Testis (tissue), 3 donors: Measurements from ENCODE around the gene KBTBD12. TPM values are rescaled to one million over a fixed set of nuclear protein-coding genes. Genes with fewer than 3 reads are reported as not detected.

Source experiments
- DNase-seq: peaks from one replicate; pipeline ENCODE4 v3.0.0-alpha.2; 2019
- H3K27ac ChIP-seq, 2 donors: fragments of 200-600 bp; sonication (generic); one replicate each; pipeline ENCODE4 v1.5.1; 2019
- H3K27me3 ChIP-seq: fragments of 200-600 bp; sonication (generic); one replicate; pipeline ENCODE4 v1.5.1; 2019
- H3K36me3 ChIP-seq: fragments of 200-600 bp; sonication (generic); one replicate; pipeline ENCODE4 v1.5.1; 2017; ENCODE audit warnings: low read depth; ENCODE audit errors: missing control alignments
- H3K4me1 ChIP-seq: fragments of 200-600 bp; sonication (generic); one replicate; pipeline ENCODE4 v1.5.1; 2019
- H3K4me3 ChIP-seq, 2 donors: fragments of 200-600 bp; sonication (generic); one replicate each; pipeline ENCODE4 v1.5.1; 2017 to 2019
- H3K9me3 ChIP-seq: fragments of 200-600 bp; sonication (generic); one replicate; pipeline ENCODE4 v1.5.1; 2017
- CTCF ChIP-seq, 3 experiments: fragments of 450-650 bp in 2 of 3; fragments of 200-600 bp in 1 of 3; sonication (generic) in 1 of 3; IDR thresholded peaks; one replicate each; pipeline ENCODE4 v1.5.1; 2016 to 2019; ENCODE audit warnings: antibody characterized with exemption in 3 of 3, mild to moderate bottlenecking in 2 of 3, moderate library complexity in 1 of 3
- POLR2A ChIP-seq: fragments of 450-650 bp; IDR thresholded peaks from one replicate; pipeline ENCODE4 v1.6.1; 2017; ENCODE audit warnings: antibody characterized with exemption, mild to moderate bottlenecking, moderate library complexity
- WGBS, 2 donors: methylation state at CpG; one replicate each; pipeline ENCODE4 v1.1.5; 2018; 5-methylcytosine and 5-hydroxymethylcytosine counted together
- intact Hi-C: fragments of 100-400 bp; cut with DNase I; formaldehyde crosslinking; loops from one replicate; pipeline ENCODE4 v1.15.1; 2023; ENCODE audit warnings: low total_unique reads
- polyA plus RNA-seq: library from polyadenylated mRNA; stranded (reverse); fragments of 350-450 nt; fragmentation: Illumina TruSeq; extraction: RNeasy Lipid Tissue Mini Kit (QIAGEN cat#74804); gene quantifications from one replicate; pipeline ENCODE4 v1.2.3, GENCODE V29; 2014; ENCODE audit warnings: low read depth, low replicate concordance; ENCODE audit not compliant: insufficient read depth
- total RNA-seq, 2 donors: library from RNA; depleted of rRNA; stranded (reverse); fragments of >200 nt; gene quantifications; one replicate each; pipeline ENCODE4 v1.2.3, GENCODE V29; 2016

KBTBD12 gene
- total and polyA plus RNA-seq, 3 donors from 2014 or later: 1.6 to 4.6 (median 2.7) TPM

DNA sequence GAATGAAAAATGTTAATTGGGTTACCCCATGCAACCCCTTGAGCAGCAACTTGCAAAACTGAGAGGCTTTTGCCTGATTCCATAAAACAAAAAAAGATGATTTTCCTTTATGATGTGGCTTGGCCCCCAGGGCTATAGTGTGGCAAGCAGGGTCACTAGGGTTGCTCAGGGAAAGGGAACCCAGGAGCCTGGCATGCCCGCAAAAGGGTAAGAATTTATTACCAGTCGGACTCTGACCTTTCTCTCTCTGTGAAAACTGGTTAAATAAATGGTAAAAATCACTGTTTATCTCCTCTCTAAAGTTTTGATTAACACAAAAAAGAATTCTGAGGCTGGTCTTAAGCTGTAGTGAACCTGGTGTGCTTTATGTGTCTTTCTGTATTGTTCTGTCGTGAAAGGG, 99.5 kb downstream of the KBTBD12 start:
- 93 to 96% methylated on average over 3 of the region's 3 CpGs for WGBS, 2 donors
- no peaks in the 10 kb centered on the region for H3K27me3 ChIP-seq
- no peak for DNase-seq
- H3K36me3 ChIP-seq: no peaks in the 10 kb centered on the region
- no peaks in the 10 kb centered on the region for H3K9me3 ChIP-seq
- H3K4me1 ChIP-seq: no peaks in the 10 kb centered on the region
- no peak for TF ChIP-seq POLR2A
- TF ChIP-seq CTCF (IDR thresholded peaks at IDR 0.05): no peak
- no peak overlapping the region for H3K27ac ChIP-seq
- H3K4me3 ChIP-seq: no peak overlapping the region
- intact Hi-C loops: no loop called here

GRCh38 chr3:128016502-128016901, 101.5 kb downstream of the KBTBD12 start:
- TF ChIP-seq POLR2A: no peak
- no peak for TF ChIP-seq CTCF (IDR thresholded peaks at IDR 0.05)
- WGBS, 2 donors: 89 to 94% methylated on average over 1 of the region's 1 CpG

DNA sequence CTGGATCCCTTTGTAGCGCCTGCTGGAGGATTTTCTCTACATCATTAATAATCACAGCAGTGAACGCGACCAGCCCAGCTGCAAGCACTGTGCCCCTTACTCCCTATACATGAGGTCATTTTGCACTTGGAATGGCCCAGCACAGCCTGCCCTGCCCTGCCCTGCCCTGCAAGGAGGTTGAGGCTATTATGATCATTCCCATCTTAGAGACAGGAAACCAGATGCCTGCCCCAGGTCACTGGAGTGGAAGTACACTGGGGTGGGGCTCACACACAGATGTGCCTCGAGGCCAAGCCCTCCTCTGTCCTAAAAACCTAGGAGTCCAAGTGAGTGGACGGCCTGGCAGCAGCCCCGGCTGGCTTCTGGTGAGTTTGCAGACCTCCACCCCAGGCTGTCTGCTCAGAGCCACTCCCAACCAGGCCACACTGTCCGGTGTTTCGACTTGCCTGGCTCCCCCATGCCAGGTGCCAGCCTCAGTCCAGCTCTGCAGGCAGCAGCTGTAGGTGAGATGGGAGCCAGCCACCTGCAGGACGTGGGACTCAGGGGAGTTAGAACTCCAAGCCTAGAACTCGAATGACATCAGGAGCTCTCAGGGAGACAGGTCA, 106.8 kb downstream of the KBTBD12 start:
- no peak for TF ChIP-seq CTCF (IDR thresholded peaks at IDR 0.05)
- TF ChIP-seq POLR2A: no peak
- no peaks in the 10 kb centered on the region for H3K4me1 ChIP-seq
- intact Hi-C loops: no loop called here
- no peaks in the 10 kb centered on the region for H3K27me3 ChIP-seq
- no peak for DNase-seq
- no peak overlapping the region for H3K27ac ChIP-seq
- no peaks in the 10 kb centered on the region for H3K36me3 ChIP-seq
- H3K9me3 ChIP-seq: no peaks in the 10 kb centered on the region
- 82 to 83% methylated on average over 8 to 10 of the region's 10 CpGs for WGBS, 2 donors
- H3K4me3 ChIP-seq: no peak overlapping the region

More at GRCh38 chr3:128016502-128016901, 101.5 kb downstream of the KBTBD12 start:
- no peaks in the 10 kb centered on the region for H3K9me3 ChIP-seq
- DNase-seq: no peak
- no peak overlapping the region for H3K27ac ChIP-seq
- no peaks in the 10 kb centered on the region for H3K36me3 ChIP-seq
- H3K4me1 ChIP-seq: no peaks in the 10 kb centered on the region
- intact Hi-C loops: no loop called here
- H3K27me3 ChIP-seq: no peaks in the 10 kb centered on the region
- H3K4me3 ChIP-seq: no peak overlapping the region

DNA sequence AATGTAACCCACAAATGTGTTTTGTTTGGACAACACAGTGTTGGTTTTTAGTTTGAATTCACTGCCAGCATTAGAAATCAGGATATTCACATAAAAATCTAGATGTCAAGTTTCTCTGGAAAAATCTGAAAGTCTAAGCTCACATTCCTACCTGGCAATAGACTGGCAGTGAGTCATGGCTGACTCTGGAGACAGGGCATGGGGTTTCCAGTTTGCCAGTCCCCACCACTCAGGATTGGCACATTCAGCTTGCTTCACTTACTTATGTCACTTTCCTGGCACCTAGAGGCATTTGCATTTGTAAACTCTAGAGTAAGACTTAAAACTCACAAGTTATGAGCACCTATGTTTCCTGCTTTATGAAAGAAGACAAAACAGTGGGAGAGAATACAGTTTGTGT, 118.1 kb downstream of the KBTBD12 start:
- Histone ChIP-seq H3K9me3 (no peaks in the 10 kb centered on the region), H3K36me3 (no peaks in the 10 kb centered on the region), H3K27ac (no peak overlapping the region), H3K4me1 (no peaks in the 10 kb centered on the region), H3K4me3 (no peak overlapping the region), H3K27me3 (no peaks in the 10 kb centered on the region)
- intact Hi-C loops: no loop called here
- DNase-seq: no peak
- no peak for TF ChIP-seq CTCF (IDR thresholded peaks at IDR 0.05)
- TF ChIP-seq POLR2A: no peak

- no peaks in the 10 kb centered on the region for H3K9me3 ChIP-seq
- TF ChIP-seq CTCF (IDR thresholded peaks at IDR 0.05) (no peak), POLR2A (no peak)
- no peaks in the 10 kb centered on the region for H3K36me3 ChIP-seq
- 89 to 90% methylated on average over 1 of the region's 1 CpG for WGBS, 2 donors
- H3K4me1 ChIP-seq: no peaks in the 10 kb centered on the region
- no peak for DNase-seq
- no peak overlapping the region for H3K4me3 ChIP-seq
- no peaks in the 10 kb centered on the region for H3K27me3 ChIP-seq
- intact Hi-C loops: no loop called here
- no peak overlapping the region for H3K27ac ChIP-seq
Measured at GRCh38 chr3:128036119-128036518, 121.1 kb downstream of the KBTBD12 start.
